Neuronal stem cell (in vitro differentiated cells): ENCODE measurements around the gene LIN7A.

Experiments
- DNase-seq: peaks from one replicate; pipeline ENCODE4 v3.0.0-alpha.2; 2013; ENCODE audit warnings: low spot score
- H2AFZ ChIP-seq: one replicate; pipeline ENCODE4 v1.6.1; 2013; ENCODE audit warnings: mild to moderate bottlenecking, low read length, inconsistent platforms
- H2AK5ac ChIP-seq: 2 replicates; pipeline ENCODE4 v1.6.1; 2013; ENCODE audit warnings: low read depth, mild to moderate bottlenecking, inconsistent platforms, low read length, moderate library complexity, mixed read lengths
- H2BK120ac ChIP-seq: 2 replicates; pipeline ENCODE4 v1.6.1; 2013; ENCODE audit warnings: low read depth, mild to moderate bottlenecking, inconsistent platforms, low read length, moderate library complexity, mixed read lengths
- H2BK12ac ChIP-seq: one replicate; pipeline ENCODE4 v1.6.1; 2013; ENCODE audit warnings: low read length, inconsistent platforms
- H2BK15ac ChIP-seq: 2 replicates; pipeline ENCODE4 v1.6.1; 2013; ENCODE audit warnings: mild to moderate bottlenecking, low read length, inconsistent platforms, mixed read lengths
- H2BK5ac ChIP-seq: one replicate; pipeline ENCODE4 v1.6.1; 2013; ENCODE audit warnings: inconsistent platforms, mild to moderate bottlenecking, low read length, moderate library complexity
- H3K14ac ChIP-seq: one replicate; pipeline ENCODE4 v1.6.1; 2013; ENCODE audit warnings: low read length, inconsistent platforms
- H3K18ac ChIP-seq: 2 replicates; pipeline ENCODE4 v1.6.1; 2013; ENCODE audit warnings: low read length, inconsistent platforms
- H3K23ac ChIP-seq: 2 replicates; pipeline ENCODE4 v1.6.1; 2013; ENCODE audit warnings: low read depth, mild to moderate bottlenecking, mixed read lengths, low read length, inconsistent platforms; ENCODE audit not compliant: poor library complexity
- H3K27ac ChIP-seq: replicated peaks from 3 replicates; pipeline ENCODE4 v1.5.1; 2013; ENCODE audit warnings: low read length, inconsistent platforms
- H3K27me3 ChIP-seq, 3 experiments: 2 replicates each; pipeline ENCODE4 v1.6.1; 2013; ENCODE audit warnings: low read length in 3 of 3, mild to moderate bottlenecking in 2 of 3, inconsistent platforms in 1 of 3, low read depth in 1 of 3, mixed read lengths in 1 of 3, moderate library complexity in 1 of 3; ENCODE audit not compliant: control insufficient read depth in 3 of 3, insufficient read depth in 3 of 3
- H3K36me3 ChIP-seq, 2 donors: replicated peaks in 1 of 2; 2 replicates each; pipeline ENCODE4 v1.6.1; 2013; ENCODE audit warnings: low read length in 2 of 2; ENCODE audit not compliant: control insufficient read depth in 2 of 2, insufficient read depth in 2 of 2
- H3K4ac ChIP-seq: 2 replicates; pipeline ENCODE4 v1.6.1; 2013; ENCODE audit warnings: inconsistent platforms, mild to moderate bottlenecking, low read length, moderate library complexity
- H3K4me1 ChIP-seq, 2 donors: 1 replicate in 1 of 2; 2 replicates in 1 of 2; pipeline ENCODE4 v1.6.1; 2013; ENCODE audit warnings: low read length in 2 of 2, low read depth in 1 of 2; ENCODE audit not compliant: control insufficient read depth in 2 of 2, insufficient read depth in 1 of 2
- H3K4me2 ChIP-seq: one replicate; pipeline ENCODE4 v1.6.1; 2013; ENCODE audit warnings: mild to moderate bottlenecking, low read length, inconsistent platforms; ENCODE audit not compliant: insufficient read depth, poor library complexity, severe bottlenecking
- H3K4me3 ChIP-seq, 2 donors: 2 replicates each; pipeline ENCODE4 v1.5.1; 2013; ENCODE audit warnings: low read length in 2 of 2, mild to moderate bottlenecking in 2 of 2, inconsistent platforms in 1 of 2, moderate library complexity in 1 of 2
- H3K79me1 ChIP-seq: one replicate; pipeline ENCODE4 v1.6.1; 2013; ENCODE audit warnings: low read depth, mild to moderate bottlenecking, inconsistent platforms, low read length, moderate library complexity
- H3K9ac ChIP-seq: one replicate; pipeline ENCODE4 v1.6.1; 2013; ENCODE audit warnings: mild to moderate bottlenecking, low read depth, low read length, inconsistent platforms; ENCODE audit not compliant: poor library complexity
- H3K9me3 ChIP-seq, 2 donors: replicated peaks in 1 of 2; 2 replicates each; pipeline versions ENCODE3 to v1.6.1; 2013; ENCODE audit warnings: low read length in 2 of 2, mild to moderate bottlenecking in 2 of 2, inconsistent platforms in 1 of 2, low read depth in 1 of 2, mixed read lengths in 1 of 2, moderate library complexity in 1 of 2; ENCODE audit not compliant: control insufficient read depth in 2 of 2, insufficient read depth in 1 of 2
- H4K8ac ChIP-seq: one replicate; pipeline ENCODE4 v1.6.1; 2013; ENCODE audit warnings: low read depth, mild to moderate bottlenecking, inconsistent platforms, low read length, moderate library complexity
- H4K91ac ChIP-seq: one replicate; pipeline ENCODE4 v1.6.1; 2013; ENCODE audit warnings: low read length, low read depth, mild to moderate bottlenecking, inconsistent platforms; ENCODE audit not compliant: poor library complexity
- WGBS, 2 donors: extraction: QIAGEN DNeasy Blood & Tissue Kit; methylation state at CpG; one replicate each; pipeline ENCODE4 v1.1.7; 2013; ENCODE audit warnings: missing lambda C conversion rate in 2 of 2, mixed read lengths in 1 of 2; ENCODE audit not compliant: insufficient read length in 2 of 2, insufficient replicate concordance in 1 of 2; ENCODE audit errors: extremely low coverage in 2 of 2; 5-methylcytosine and 5-hydroxymethylcytosine counted together

The LIN7A gene

DNA sequence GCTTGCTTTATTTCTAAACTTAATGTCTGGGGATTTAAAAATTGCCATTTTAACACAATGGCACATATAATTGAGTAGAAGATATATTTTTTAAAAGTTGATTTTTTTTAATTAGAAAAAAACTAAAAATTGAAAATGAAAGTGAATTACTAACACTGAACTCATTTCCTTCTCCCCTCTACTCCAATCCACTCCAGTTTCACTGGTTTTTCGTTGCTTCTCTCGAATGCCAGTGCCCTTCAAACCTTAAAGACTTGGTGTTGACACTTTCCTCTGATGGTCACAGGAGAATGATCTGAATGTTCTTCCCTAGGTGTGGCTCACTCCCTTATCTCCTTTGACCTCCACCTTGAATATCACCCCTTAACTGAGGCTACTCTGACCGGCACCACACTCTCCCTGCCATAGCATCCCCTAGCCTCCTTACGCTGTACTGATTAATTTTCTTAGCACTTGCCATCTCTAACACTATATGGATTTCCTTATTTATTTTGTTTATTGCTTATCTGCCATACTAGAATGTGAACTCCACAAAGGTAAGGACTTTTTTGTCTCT is 107.1 kb downstream of the LIN7A start:
- Histone ChIP-seq H2BK15ac (no peak overlapping the region), H3K36me3 (no peaks in the 10 kb centered on the region), H2AK5ac (no peak overlapping the region), H4K91ac (no peak overlapping the region), H3K4me3 (no peak overlapping the region), H2BK5ac (no peak overlapping the region), H3K4me2 (no peak overlapping the region), H3K27ac (no peak overlapping the region), H3K4ac (no peak overlapping the region), H3K18ac (no peak overlapping the region), H3K23ac (no peak overlapping the region), H3K14ac (no peak overlapping the region), H2AFZ (no peak overlapping the region), H3K9me3 (no peaks in the 10 kb centered on the region), H2BK12ac (no peak overlapping the region), H3K9ac (no peak overlapping the region), H4K8ac (no peak overlapping the region), H3K27me3 (no peaks in the 10 kb centered on the region), H3K4me1 (no peaks in the 10 kb centered on the region), H2BK120ac (no peak overlapping the region), H3K79me1 (no peaks in the 10 kb centered on the region)
- no peak for DNase-seq
- WGBS, 2 donors: no CpG with 5 or more reads among the region's 4 CpGs

DNA sequence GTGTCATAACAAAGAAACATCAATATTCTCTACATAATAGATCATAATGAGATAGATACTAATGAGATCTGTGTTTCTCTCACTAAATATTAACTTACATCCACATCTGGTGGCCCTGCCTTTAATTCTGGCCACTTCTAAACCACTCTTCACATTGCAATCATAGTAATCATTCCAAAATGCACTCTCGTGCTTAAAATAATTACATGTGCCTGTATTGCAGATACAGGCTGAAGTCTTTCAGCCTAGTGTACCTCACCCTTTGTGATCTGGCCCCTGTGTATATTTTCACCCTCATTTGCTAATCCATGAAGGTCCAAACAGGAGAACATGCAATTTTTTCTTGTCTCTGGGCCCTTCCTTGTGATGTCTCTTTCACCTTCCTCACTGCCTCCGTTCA is 108.0 kb downstream of the LIN7A start:
- H3K27ac ChIP-seq: no peak overlapping the region
- H3K4ac ChIP-seq: no peak overlapping the region
- no peaks in the 10 kb centered on the region for H3K27me3 ChIP-seq
- H3K18ac ChIP-seq: no peak overlapping the region
- no peak overlapping the region for H3K9ac ChIP-seq
- no peak overlapping the region for H3K4me2 ChIP-seq
- no peak overlapping the region for H2AFZ ChIP-seq
- no peak overlapping the region for H2BK120ac ChIP-seq
- no peak overlapping the region for H3K14ac ChIP-seq
- H3K9me3 ChIP-seq: no peaks in the 10 kb centered on the region
- DNase-seq: no peak
- no peaks in the 10 kb centered on the region for H3K79me1 ChIP-seq
- H2AK5ac ChIP-seq: no peak overlapping the region
- H3K4me1 ChIP-seq: no peaks in the 10 kb centered on the region
- H2BK15ac ChIP-seq: no peak overlapping the region
- no peaks in the 10 kb centered on the region for H3K36me3 ChIP-seq
- no CpG with 5 or more reads among the region's 2 CpGs for WGBS, 2 donors
- no peak overlapping the region for H3K4me3 ChIP-seq
- H4K91ac ChIP-seq: no peak overlapping the region
- no peak overlapping the region for H4K8ac ChIP-seq
- no peak overlapping the region for H2BK12ac ChIP-seq
- H2BK5ac ChIP-seq: no peak overlapping the region
- no peak overlapping the region for H3K23ac ChIP-seq

DNA sequence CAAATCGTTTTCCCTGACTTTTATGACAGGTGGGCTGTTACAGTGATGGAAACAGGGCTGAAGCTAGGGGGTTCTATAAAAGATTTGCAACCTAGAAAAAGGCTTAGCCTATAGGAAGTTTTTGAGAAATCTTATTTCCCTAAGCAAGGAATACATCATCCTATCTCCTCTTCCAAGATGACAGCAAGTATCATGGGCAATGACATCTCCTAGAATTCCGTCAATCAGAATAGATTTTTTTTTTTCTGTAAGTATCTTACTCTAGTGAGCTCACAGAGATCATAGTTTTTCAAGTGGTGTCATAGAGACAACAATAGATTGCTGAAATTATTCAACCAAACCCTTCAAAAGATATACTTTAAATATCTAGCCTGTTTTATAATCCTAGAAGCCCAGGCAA is 112.2 kb downstream of the LIN7A start:
- no peak overlapping the region for H3K14ac ChIP-seq
- peaks cover 0 to 8% of the 10 kb centered on the region in 2 donors for H3K4me1 ChIP-seq
- no peak overlapping the region for H2BK15ac ChIP-seq
- DNase-seq: no peak
- H2BK12ac ChIP-seq: no peak overlapping the region
- H4K8ac ChIP-seq: no peak overlapping the region
- H3K27ac ChIP-seq: no peak overlapping the region
- H3K4me2 ChIP-seq: no peak overlapping the region
- H2BK120ac ChIP-seq: no peak overlapping the region
- no peak overlapping the region for H2AFZ ChIP-seq
- H3K4me3 ChIP-seq: no peak overlapping the region
- no peak overlapping the region for H4K91ac ChIP-seq
- H3K36me3 ChIP-seq: no peaks in the 10 kb centered on the region
- no peak overlapping the region for H2BK5ac ChIP-seq
- no peak overlapping the region for H3K4ac ChIP-seq
- H3K79me1 ChIP-seq: no peaks in the 10 kb centered on the region
- H3K23ac ChIP-seq: no peak overlapping the region
- WGBS, 2 donors: no CpG with 5 or more reads among the region's 2 CpGs
- no peaks in the 10 kb centered on the region for H3K27me3 ChIP-seq
- peaks cover 5 to 10% of the 10 kb centered on the region in 2 donors for H3K9me3 ChIP-seq
- H2AK5ac ChIP-seq: no peak overlapping the region
- no peak overlapping the region for H3K18ac ChIP-seq
- H3K9ac ChIP-seq: no peak overlapping the region

DNA sequence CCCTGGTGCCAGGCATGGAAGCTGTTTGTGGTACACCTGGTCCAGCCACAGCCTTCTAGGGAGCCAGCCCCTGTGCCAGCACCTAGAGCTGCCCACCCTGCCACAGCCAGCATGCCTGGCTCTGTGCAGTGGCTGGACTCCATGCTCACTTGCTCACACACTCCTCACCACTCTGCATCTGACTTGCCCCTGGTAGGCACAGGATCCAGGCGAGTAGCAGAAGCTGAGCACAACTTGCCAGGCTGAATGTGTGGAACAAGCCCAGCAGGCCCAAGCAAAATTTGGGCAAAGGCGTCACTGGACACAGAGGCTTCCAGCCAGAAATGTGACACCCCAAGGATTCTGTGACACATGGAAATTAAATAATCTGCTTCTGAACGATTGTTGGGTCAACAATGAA is 114.3 kb downstream of the LIN7A start:
- Histone ChIP-seq H3K4me2 (no peak overlapping the region), H3K36me3 (no peaks in the 10 kb centered on the region), H3K27ac (no peak overlapping the region), H2AK5ac (no peak overlapping the region), H4K91ac (no peak overlapping the region), H3K4me1 (peaks cover 0 to 8% of the 10 kb centered on the region in 2 donors), H2BK120ac (no peak overlapping the region), H3K23ac (no peak overlapping the region), H3K9ac (no peak overlapping the region), H3K27me3 (no peaks in the 10 kb centered on the region), H2BK15ac (no peak overlapping the region), H2BK5ac (no peak overlapping the region), H4K8ac (no peak overlapping the region), H2BK12ac (no peak overlapping the region), H3K4me3 (no peak overlapping the region), H3K18ac (peak overlapping the region; percentile 6), H3K9me3 (peaks cover 5 to 10% of the 10 kb centered on the region in 2 donors), H3K79me1 (no peaks in the 10 kb centered on the region), H3K14ac (no peak overlapping the region), H3K4ac (no peak overlapping the region), H2AFZ (no peak overlapping the region)
- no CpG with 5 or more reads among the region's 3 CpGs for WGBS, 2 donors
- DNase-seq: no peak
